Transverse colon (tissue), 4 donors: ENCODE measurements around the gene TMEM143. TPM values are rescaled to one million over a fixed set of nuclear protein-coding genes. Genes with fewer than 3 reads are reported as not detected.

Source experiments
- DNase-seq: peaks from one replicate; pipeline ENCODE4 v3.0.0-alpha.2; 2019
- H3K27ac ChIP-seq, 4 donors: fragments of 200-600 bp; sonication (generic); 2 replicates each; pipeline ENCODE4 v1.5.1; 2016 to 2018; ENCODE audit warnings: inconsistent platforms in 4 of 4
- H3K27me3 ChIP-seq: fragments of 200-600 bp; sonication (generic); 2 replicates; pipeline ENCODE4 v1.5.1; 2017; ENCODE audit warnings: inconsistent platforms
- H3K36me3 ChIP-seq, 4 donors: fragments of 200-600 bp; sonication (generic); 2 replicates each; pipeline ENCODE4 v1.5.1; 2017 to 2019; ENCODE audit warnings: inconsistent platforms in 4 of 4
- H3K4me1 ChIP-seq, 4 donors: fragments of 200-600 bp; sonication (generic); 2 replicates each; pipeline ENCODE4 v1.5.1; 2017 to 2020; ENCODE audit warnings: inconsistent platforms in 4 of 4
- H3K4me3 ChIP-seq, 4 donors: fragments of 200-600 bp; sonication (generic); 1 replicate in 1 of 4; 2 replicates in 3 of 4; pipeline versions ENCODE4 v1.5.1 to v1.6.1; 2017 to 2019; ENCODE audit warnings: inconsistent platforms in 4 of 4
- H3K9me3 ChIP-seq, 2 donors: fragments of 200-600 bp; sonication (generic); 2 replicates each; pipeline ENCODE4 v1.5.1; 2017 to 2019; ENCODE audit warnings: inconsistent platforms in 2 of 2
- CTCF ChIP-seq, 5 experiments: fragments of 200-600 bp in 3 of 5; fragments of 450-650 bp in 2 of 5; sonication (generic) in 3 of 5; IDR thresholded peaks; 1 replicate in 2 of 5; 2 replicates in 3 of 5; pipeline ENCODE4 v1.5.1; 2016 to 2017; ENCODE audit warnings: antibody characterized with exemption in 5 of 5, inconsistent platforms in 3 of 5, mild to moderate bottlenecking in 2 of 5, moderate library complexity in 1 of 5
- EP300 ChIP-seq: sonication (generic); formaldehyde crosslinking; IDR thresholded peaks from one replicate; pipeline ENCODE4 v1.6.1; 2017; ENCODE audit warnings: antibody characterized with exemption, low read depth
- POLR2A ChIP-seq: fragments of 450-650 bp; IDR thresholded peaks from one replicate; pipeline ENCODE4 v1.6.1; 2016; ENCODE audit warnings: antibody characterized with exemption, mild to moderate bottlenecking, moderate library complexity
- POLR2AphosphoS5 ChIP-seq, 3 donors: sonication (generic); formaldehyde crosslinking; IDR thresholded peaks; one replicate each; pipeline ENCODE4 v1.6.1; 2016; ENCODE audit warnings: antibody characterized with exemption in 3 of 3
- WGBS, 2 donors: methylation state at CpG; one replicate each; pipeline ENCODE4 v1.1.5; 2018; ENCODE audit warnings: low coverage in 1 of 2; 5-methylcytosine and 5-hydroxymethylcytosine counted together
- in situ Hi-C, 4 donors: fragments of 200-750 bp; cut with MboI; loops; one replicate each; pipeline versions ENCODE4 v1.15.0 to v1.15.1; 2017; ENCODE audit warnings: low sequenced_read_pairs in 3 of 4, low pct_ligation_motif_present in 1 of 4, low pct_unique_long_range_greater_than_20kb in 1 of 4
- intact Hi-C: fragments of 100-400 bp; cut with DNase I; formaldehyde crosslinking; loops from one replicate; pipeline ENCODE4 v1.15.1; 2023; ENCODE audit warnings: low total_unique reads
- total RNA-seq, 4 donors: library from RNA; depleted of rRNA; stranded (reverse); fragments of >200 nt; gene quantifications; one replicate each; pipeline ENCODE4 v1.1.0, GENCODE V29; 2016

TMEM143 gene
- total RNA-seq, 4 donors from 2014 or later = 9.1 to 27.7 (median 15.2) TPM

- DNase-seq = peak; percentile 86
- Histone ChIP-seq H3K4me1 (peaks cover 30 to 74% (median 55%) of the 10 kb centered on the region in 4 donors), H3K27ac (peak within 1 kb of the TSS; percentile 90 to 99 (median 92)), H3K9me3 (no peaks in the 10 kb centered on the region), H3K4me3 (peak within 1 kb of the TSS; percentile 21 to 68 (median 40)), H3K27me3 (no peaks in the 10 kb centered on the region), H3K36me3 (no peaks in the 10 kb centered on the region)
- in situ Hi-C loops (no loop called here), intact Hi-C loops (no loop called here)
- 0 to 1% methylated on average over 3 to 22 of the region's 22 CpGs for WGBS, 2 donors
- TF ChIP-seq POLR2A (peak; percentile 77), EP300 (no peak), POLR2AphosphoS5 (IDR thresholded peaks at IDR 0.05) (peak; percentile 69 to 75 (median 73)), CTCF (IDR thresholded peaks at IDR 0.05) (no peak)
Observed at GRCh38 chr19:48325265-48325910, 38.4 kb downstream of the TMEM143 start, which contains the start of gene EMP3. Gene EMP3, plus strand, starts transcription at chr19:48325552. Its CDS starts 1,293 bp downstream, at chr19:48326845.

- in situ Hi-C loops = loop anchor here in 1 of 4 donors (25.0 kb wide), 1 partner anchor 265 kb away; no protein-coding TSS in a partner anchor
- Histone ChIP-seq H3K9me3 (no peaks in the 10 kb centered on the region), H3K27me3 (no peaks in the 10 kb centered on the region), H3K4me1 (peaks cover 28 to 68% (median 41%) of the 10 kb centered on the region in 4 donors), H3K27ac (peak overlapping the region; percentile 99 to 100 (median 99)), H3K36me3 (no peaks in the 10 kb centered on the region), H3K4me3 (peak overlapping the region; percentile 46 to 82 (median 58))
- TF ChIP-seq EP300 = no peak
- TF ChIP-seq POLR2AphosphoS5 (IDR thresholded peaks at IDR 0.05) = peak; percentile 92 to 96 (median 93)
- TF ChIP-seq POLR2A = peak; percentile 95
- peak in 4 of 5 experiments; percentile 6 to 40 (median 18) for TF ChIP-seq CTCF (IDR thresholded peaks at IDR 0.05)
- DNase-seq = peak; percentile 100
- intact Hi-C loops = no loop called here
- WGBS, 2 donors = 2 to 48% methylated on average over 2 to 42 of the region's 63 CpGs
Observed at GRCh38 chr19:48321622-48322591, 41.8 kb downstream of the TMEM143 start.

GRCh38 chr19:48321372-48321621 is 42.4 kb downstream of the TMEM143 start:
- WGBS, 2 donors = 1% methylated on average over 22 of the region's 22 CpGs; no CpG with 5 or more reads in 1 of the 2 donors
- Histone ChIP-seq H3K4me3 (peak overlapping the region; percentile 46 to 82 (median 58)), H3K27ac (peak overlapping the region; percentile 99 to 100 (median 99)), H3K9me3 (no peaks in the 10 kb centered on the region), H3K4me1 (peaks cover 22 to 64% (median 35%) of the 10 kb centered on the region in 4 donors), H3K27me3 (no peaks in the 10 kb centered on the region), H3K36me3 (no peaks in the 10 kb centered on the region)
- in situ Hi-C loops = loop anchor here in 1 of 4 donors (25.0 kb wide), 1 partner anchor 266 kb away; no protein-coding TSS in a partner anchor
- intact Hi-C loops = no loop called here
- peak in 1 of 3 donors; percentile 7 for TF ChIP-seq POLR2AphosphoS5 (IDR thresholded peaks at IDR 0.05)
- no peak for TF ChIP-seq POLR2A
- peak; percentile 100 for DNase-seq

- peak; percentile 91 for DNase-seq
- no peaks in the 10 kb centered on the region for H3K36me3 ChIP-seq
- H3K27me3 ChIP-seq = no peaks in the 10 kb centered on the region
- H3K4me1 ChIP-seq = peaks cover 16 to 51% (median 26%) of the 10 kb centered on the region in 4 donors
- intact Hi-C loops (no loop called here), in situ Hi-C loops (loop anchor here in 1 of 4 donors (25.0 kb wide), 1 partner anchor 267 kb away; no protein-coding TSS in a partner anchor)
- H3K9me3 ChIP-seq = no peaks in the 10 kb centered on the region
- no peak for TF ChIP-seq POLR2A
- peak; percentile 80 to 93 (median 83) for TF ChIP-seq CTCF (IDR thresholded peaks at IDR 0.05)
- no peak for TF ChIP-seq POLR2AphosphoS5 (IDR thresholded peaks at IDR 0.05)
- no peak for TF ChIP-seq EP300
- peak overlapping the region; percentile 99 to 100 (median 99) for H3K27ac ChIP-seq
- H3K4me3 ChIP-seq = no peak overlapping the region
- WGBS, 2 donors = 27% methylated on average over 16 of the region's 16 CpGs; no CpG with 5 or more reads in 1 of the 2 donors
Observed at GRCh38 chr19:48319647-48320541, 43.8 kb downstream of the TMEM143 start.
